CD4-positive, alpha-beta T cell treated with Interleukin-6 for 4 hours (primary cell): ENCODE data around the gene MX1.

Experiments used
- DNase-seq: peaks from one replicate; pipeline ENCODE4 v3.0.0-alpha.2; 2020; ENCODE audit warnings: mixed read lengths

The MX1 gene, protein sequence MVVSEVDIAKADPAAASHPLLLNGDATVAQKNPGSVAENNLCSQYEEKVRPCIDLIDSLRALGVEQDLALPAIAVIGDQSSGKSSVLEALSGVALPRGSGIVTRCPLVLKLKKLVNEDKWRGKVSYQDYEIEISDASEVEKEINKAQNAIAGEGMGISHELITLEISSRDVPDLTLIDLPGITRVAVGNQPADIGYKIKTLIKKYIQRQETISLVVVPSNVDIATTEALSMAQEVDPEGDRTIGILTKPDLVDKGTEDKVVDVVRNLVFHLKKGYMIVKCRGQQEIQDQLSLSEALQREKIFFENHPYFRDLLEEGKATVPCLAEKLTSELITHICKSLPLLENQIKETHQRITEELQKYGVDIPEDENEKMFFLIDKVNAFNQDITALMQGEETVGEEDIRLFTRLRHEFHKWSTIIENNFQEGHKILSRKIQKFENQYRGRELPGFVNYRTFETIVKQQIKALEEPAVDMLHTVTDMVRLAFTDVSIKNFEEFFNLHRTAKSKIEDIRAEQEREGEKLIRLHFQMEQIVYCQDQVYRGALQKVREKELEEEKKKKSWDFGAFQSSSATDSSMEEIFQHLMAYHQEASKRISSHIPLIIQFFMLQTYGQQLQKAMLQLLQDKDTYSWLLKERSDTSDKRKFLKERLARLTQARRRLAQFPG

DNA sequence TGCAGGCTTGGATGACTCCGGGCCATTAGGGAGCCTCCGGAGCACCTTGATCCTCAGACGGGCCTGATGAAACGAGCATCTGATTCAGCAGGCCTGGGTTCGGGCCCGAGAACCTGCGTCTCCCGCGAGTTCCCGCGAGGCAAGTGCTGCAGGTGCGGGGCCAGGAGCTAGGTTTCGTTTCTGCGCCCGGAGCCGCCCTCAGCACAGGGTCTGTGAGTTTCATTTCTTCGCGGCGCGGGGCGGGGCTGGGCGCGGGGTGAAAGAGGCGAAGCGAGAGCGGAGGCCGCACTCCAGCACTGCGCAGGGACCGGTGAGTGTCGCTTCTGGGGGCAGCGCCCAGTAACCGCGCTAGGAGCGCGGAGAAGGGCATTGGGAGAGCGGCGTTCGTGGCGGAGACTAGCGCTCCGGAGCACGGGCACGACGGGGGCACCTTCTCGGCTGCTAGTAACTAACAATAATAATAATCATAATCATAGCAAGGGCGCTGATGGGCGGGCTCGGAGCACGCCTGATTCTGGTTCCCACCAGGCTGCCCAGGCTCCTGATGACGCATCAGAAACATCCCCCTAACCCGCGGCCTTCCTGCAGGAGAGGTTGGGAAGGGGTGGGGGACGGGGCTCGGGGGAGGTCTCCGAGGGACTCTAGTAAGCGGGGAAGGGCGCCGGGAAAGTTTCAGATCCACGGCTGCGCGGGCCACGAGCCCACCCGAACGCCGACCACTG is at the start of gene MX1:
TSS of gene MX1 (plus strand) at position 286 of the 722 bp plus-strand sequence. CDS start 5,832 bp downstream, outside the sequence.
- DNase-seq, result peak; percentile 92

DNA sequence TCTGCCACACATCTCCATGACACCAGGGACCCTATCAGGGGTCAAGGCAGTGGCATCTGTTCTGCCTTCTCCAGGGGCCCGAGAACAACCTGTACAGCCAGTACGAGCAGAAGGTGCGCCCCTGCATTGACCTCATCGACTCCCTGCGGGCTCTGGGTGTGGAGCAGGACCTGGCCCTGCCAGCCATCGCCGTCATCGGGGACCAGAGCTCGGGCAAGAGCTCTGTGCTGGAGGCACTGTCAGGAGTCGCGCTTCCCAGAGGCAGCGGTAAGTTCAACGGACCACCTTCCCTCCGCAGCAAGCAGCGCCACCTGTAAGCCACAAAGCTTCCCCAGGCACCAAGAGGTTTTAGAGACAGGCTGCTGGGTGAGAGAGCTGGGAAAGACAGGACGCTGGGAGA is 48.3 kb upstream of the MX1 start:
- no peak for DNase-seq

DNA sequence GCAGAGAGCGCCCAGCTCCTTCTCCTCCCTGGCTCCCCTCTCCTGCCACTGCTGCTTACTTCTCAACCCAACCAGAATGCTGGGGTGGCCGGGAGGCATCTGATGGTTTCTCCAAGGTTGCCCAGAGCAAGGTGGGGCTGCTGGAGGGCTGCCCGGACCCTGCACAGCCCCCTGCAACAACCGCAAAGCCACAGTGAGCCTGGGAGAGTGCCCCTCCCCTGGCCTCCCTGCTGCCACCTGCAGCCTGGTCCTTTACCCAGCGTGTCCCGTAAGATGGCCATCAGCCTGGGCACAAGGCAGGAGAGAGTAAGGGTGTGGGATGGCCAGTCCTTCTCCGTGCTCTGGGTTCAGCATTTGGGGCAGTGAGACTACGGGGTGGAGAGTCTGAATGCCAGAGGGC is 47.2 kb upstream of the MX1 start:
- DNase-seq, result no peak

DNA sequence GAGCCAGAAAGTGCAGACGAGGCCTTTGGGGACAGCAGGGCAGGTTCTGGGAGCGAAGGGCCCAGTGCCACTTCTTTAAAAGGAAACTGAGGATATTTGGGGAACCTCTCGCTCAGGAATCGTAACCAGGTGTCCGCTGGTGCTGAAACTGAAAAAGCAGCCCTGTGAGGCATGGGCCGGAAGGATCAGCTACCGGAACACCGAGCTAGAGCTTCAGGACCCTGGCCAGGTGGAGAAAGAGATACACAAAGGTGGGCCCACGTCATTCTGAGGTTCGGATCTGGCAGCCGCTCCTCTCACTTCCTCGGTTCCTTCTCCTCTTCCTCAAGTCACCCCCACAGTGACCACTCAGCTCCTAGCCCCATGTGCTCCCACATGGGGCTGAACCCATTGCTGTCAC is 46.1 kb upstream of the MX1 start:
- DNase-seq, result no peak

DNA sequence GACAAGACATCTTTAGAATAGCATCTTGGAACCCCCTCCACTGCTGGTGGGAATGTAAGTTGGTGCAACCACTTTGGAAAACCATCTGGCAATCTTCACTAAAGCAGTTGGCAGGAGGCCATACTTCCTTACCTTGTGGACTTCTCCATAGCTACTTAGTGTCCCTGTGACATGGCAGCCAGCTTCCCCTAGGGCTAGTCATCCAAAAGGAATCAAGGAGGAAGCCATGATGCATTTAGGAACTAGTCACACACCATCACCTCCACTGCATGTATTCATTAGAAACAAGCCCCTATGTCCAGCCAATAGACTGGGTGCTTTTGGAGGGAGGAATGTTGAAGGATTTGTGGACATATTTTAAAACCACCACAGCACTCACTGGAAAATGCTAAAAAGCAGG is 44.3 kb upstream of the MX1 start:
- no peak for DNase-seq

DNA sequence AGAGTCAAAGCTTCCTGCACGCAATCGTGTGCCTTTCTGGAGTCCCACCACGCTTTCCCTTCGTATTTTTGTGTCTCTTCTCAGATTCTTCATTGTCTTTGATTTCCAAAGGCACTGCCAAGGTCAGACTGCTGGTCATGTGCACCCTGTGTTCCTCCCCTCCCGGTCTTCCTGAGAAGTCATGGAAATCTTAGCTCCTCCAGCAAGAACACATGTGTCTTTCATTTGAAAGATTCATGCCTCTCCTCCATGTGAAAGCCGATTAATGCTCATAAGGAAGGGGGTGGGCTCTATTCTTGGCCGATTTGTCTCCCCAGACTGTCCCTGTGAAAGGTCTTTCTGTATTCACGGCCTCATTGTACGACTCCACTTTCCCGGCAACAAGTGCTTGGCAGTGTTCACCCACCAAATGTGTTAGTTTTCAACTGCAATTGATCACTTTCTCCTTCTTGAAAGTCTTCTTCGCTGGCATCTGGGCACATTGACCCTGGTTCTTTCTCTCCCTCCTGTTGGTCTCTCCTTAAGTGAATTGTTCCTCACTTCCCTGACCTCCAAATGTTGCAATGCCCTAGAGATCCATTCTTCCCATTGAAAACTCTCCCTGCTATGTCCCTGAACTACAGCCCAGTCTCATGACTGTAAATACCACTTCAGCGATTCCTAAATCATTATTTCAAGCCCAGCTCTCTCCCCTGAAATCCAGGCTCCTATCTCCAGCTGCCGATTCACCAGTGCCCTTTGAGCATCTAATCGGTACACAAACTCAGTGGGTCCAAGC is 38.8 kb upstream of the MX1 start:
- no peak for DNase-seq

DNA sequence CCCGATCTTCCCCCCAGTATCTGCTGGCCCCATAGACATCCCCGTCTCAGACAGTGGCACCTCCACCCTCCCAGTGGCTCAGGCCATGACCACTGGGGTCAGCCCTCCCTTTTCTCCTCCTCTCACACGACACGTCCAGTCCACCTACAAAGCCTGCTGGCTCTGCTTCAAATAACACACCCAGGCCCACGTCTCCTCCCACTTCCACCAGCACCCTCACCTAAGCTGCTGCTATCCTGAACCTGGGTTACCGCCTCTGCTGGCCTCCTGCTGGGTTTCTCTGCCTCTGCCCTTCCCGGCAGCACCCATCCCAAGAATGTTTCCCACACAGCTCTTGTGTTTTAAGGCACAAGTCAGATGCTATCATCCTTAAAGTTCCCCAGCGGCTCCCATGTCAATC is 38.2 kb upstream of the MX1 start:
- no peak for DNase-seq

DNA sequence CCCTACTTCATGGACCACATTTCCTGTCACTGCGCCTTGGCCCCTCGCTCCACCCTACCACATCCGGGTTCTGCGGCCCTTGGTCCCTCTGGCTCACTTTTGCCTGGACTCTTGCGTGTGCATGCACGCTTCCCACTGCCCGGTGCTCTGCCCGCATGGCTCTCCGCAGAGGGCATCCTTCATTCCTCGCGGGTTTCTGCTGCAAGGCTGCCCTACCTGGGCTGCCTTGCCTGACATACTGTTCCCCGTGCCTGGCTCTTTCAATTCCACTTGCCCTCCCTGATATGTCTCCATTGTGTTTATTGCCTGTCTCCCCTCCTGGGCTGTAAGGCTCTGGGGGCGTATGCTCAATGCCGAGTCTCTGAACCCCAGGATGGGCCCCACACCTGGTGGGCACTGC is 37.8 kb upstream of the MX1 start:
- DNase-seq, result no peak

DNA sequence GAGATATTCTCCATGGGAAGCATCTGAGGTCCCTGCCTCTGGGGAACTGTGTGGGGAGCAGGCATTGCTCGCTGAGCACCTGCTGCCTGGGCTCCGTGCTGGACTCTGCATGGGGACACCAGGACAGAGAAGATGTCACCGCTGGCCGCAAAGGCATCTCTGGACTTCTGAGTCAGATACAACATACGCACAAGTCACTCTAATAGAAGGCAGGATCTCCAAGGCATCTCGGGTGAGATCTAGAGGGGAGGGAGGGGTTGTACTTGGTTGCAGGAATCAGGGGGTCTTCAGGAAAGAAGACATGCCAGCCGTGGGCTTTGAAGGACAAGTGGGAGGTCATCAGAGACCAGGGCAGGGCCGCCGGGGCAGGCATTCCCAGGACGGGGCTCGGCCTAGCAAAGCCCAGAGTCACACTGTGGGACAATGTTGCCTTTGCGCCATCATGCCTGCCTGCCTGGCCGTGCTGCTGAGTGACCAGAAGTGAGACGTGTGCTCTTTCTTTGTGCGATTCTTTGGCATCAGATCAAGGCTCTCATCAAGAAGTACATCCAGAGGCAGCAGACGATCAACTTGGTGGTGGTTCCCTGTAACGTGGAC is 35.9 kb upstream of the MX1 start:
- DNase-seq, result no peak

DNA sequence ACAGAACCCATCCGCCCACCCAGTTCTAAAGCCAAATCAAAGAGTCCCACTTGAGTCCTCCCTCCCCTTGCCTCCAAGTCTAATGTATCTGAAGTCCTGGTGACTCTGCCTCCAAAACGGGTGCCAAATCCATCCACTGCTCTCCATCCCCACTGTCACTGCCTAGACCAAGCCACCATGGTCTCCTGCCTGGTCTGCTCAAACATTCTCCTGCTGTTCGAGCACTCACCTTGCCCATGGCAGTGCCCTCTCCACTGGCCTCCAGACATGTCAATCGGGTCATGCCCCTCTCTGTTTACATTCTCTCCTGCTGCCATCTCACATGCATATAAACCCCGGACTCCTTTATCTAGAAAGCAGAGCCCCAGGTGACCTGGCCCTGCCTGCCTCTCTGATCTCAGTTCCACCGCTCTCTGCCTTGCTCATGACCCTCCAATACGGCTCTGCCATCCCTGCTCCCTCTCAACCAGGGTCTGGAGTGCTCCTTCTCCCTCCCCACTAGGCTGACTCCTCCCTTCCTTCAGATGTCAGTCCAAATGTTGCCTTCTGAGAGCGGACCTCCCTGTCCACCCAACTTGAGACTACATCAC is 32.1 kb upstream of the MX1 start:
- no peak for DNase-seq

DNA sequence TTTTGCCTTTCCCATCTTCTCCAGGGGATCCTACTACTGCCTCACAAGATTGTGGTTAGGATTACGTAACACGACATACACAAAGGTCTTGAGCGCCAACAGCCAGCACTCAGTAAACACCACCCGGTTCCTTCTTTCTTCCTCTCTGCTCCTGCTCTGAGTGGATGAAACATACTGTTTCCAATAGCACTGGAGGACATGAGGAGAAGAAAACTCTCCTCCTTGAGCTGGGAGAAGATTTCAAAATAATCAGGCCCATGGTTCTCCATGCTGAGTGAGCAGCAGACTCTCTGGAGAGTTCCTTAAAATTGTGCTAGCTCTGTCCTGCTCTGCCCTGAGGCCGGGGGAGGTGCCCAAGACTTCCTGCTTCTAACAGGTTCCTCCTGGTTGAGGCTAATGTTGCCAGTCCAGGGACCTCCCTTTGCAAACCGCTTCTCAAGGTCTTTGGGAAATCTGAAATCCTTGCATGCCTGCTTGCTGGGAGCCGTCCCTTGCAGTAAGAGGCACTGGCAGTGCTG is 29.4 kb upstream of the MX1 start:
- no peak for DNase-seq

DNA sequence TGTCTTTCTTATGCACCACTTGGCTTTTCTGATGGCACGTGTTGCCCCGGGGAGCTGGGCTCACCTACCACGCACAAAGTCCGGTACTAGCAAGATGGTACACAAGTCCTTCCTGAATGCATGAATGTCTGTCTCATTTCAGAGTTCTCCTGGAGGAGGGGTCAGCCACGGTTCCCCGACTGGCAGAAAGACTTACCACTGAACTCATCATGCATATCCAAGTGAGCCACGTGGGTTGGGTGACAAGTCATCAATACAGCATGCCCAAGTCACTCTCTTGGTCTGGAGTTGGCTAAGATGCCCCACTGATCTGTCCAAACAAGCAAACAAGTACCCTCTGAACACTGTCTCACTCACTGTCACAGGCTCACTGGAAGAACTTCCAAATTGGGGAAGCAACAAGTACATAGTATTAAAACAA is 28.6 kb upstream of the MX1 start:
- DNase-seq, result no peak

DNA sequence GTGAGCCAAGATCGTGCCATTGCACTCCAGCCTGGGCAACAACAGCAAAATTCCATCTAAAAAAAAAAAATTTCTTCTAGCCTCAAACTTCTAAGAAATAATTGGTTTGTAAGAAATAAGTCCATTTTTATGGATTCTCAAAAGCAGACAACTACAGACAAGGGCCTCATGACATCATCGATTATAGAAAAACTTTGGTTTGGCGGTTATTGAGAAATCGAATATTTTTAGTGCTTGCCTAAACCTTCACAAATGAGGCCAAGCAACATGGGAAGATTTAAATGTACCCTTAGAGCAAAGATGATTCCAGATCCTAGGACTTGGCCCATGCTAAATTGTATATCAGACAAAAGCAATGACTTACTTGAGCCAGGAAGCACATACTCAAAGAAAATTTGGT is 27.8 kb upstream of the MX1 start:
- no peak for DNase-seq

DNA sequence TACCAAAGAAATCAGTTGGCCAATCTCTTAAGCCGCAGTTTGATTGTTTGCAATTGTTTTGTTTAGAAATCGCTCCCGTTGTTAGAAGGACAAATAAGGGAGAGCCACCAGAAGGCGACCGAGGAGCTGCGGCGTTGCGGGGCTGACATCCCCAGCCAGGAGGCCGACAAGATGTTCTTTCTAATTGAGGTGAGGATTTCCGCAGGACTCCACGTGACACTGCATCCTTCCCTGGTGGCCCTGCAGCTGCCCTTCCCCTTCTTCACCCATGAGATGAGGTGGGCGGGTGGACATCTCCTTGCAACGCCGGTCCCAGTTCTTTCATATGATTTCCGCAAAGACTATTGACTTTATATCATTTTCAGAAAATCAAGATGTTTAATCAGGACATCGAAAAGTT is 27.2 kb upstream of the MX1 start:
- no peak for DNase-seq

DNA sequence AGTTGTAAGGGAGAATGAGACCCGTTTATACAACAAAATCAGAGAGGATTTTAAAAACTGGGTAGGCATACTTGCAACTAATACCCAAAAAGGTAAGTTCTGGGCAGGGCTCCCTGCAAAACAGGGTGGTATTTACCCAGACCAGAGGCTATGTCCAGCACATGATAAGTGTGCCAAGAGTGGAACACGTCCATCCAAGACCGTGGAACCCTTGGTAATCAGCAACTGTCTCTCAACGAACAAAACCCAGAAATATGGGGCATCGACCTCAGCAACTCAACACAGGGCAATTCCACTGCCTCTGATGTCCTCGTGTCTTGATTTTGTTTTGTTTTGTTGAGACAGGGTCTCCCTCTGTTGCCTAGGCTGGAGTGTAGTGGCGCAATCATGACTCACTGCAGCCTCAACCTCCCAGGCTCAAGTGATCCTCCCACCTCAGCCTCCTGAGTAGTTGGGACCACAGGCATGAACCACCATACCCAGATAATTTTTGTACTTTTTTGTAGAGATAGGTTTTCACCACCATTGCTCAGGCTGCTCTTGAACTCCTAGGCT is 26.7 kb upstream of the MX1 start:
- DNase-seq, result no peak

DNA sequence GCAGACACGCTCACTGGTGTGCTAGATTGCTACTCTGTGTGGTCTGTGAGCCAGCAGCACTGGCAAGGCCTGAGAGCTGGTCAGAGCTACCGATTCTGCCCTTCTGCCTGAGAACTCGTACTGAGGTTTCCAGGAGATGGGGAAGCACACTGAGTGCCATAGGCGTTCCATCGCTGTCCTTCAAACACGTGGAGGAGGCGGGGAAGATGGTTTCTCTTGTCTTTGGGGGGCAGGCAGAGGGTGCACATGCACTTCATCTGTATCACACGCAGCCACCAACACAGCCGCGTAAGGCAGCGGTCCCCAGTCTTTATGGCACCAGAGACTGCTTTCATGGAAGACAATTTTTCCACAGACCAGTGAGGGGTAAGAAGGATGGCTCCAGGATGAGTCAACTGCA is 23.8 kb upstream of the MX1 start:
- no peak for DNase-seq

DNA sequence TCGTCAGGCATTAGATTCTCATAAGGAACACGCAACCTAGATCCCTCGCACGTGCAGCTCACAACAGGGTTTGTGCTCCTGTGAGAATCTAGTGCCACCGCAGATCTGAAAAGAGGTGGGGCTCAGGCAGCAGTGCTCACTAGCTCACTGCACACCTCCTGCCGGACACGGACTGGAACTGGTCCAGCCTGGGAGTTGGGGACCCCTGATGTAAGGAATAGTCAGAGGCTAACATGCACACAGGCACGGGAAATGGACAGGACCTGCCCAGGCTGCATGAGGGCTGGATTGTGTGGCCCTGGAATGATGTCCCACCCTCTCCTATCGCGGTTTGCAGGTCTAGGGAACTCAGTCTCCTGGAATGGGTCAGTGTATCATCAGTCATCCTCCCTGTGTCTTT is 23.2 kb upstream of the MX1 start:
- DNase-seq, result no peak

DNA sequence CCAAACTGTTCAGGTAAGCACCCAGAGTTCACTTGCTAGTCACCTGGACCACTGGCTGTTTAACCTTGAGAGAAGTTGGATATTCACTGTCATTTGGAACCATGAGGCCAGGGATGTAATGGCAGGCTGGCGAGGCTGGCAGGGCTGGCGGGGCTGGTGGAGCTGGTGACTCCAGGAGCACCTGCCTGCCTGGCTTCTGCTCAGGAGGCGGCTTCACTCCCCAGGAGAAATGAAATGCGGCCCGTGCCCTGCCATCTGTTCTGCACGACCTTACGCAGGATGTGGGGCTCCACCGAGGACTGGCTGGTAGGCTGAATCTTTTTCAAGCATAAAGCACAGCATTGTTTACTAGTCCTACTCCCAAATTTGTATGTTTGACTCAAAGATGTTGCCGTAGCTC is 22.7 kb upstream of the MX1 start:
- DNase-seq, result no peak

DNA sequence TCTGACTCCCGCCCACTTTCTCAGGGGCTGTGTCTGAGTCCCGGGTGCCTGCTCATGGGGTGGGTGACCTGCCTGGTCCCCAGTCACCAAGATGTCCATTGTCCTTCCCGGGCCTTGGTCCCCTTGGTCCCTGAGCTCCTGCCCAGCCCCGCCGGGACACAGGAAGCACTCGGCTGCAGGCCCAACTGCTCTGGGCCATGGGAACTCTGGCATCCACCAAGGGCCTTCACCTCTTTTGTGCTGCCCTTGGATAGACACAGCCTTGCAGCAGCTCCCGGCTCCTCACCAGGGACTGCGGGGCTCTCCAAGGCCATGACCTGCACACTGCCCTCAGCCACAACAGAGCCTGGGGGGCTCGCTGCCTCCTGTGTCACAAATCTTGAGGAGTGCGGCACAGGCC is 22.1 kb upstream of the MX1 start:
- DNase-seq, result no peak

DNA sequence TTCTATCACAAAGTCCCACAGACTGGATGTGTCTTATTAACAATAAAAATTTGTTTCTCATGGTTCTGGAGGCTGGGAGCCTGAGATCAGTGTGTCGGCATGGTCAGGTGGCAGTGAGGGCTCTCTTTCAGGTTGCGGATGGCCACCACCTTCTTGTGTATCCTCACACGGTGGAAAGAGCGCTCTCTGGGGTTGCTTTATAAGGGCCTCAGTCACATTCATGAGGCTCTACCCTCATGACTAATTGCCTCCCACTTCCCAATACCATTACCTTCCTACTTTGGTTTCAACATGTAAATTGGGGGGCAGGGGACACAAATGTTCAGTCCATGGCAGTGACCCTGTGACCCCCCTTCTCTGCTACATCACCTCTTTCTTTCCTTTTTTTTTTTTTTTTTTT is 20.7 kb upstream of the MX1 start:
- DNase-seq, result no peak

DNA sequence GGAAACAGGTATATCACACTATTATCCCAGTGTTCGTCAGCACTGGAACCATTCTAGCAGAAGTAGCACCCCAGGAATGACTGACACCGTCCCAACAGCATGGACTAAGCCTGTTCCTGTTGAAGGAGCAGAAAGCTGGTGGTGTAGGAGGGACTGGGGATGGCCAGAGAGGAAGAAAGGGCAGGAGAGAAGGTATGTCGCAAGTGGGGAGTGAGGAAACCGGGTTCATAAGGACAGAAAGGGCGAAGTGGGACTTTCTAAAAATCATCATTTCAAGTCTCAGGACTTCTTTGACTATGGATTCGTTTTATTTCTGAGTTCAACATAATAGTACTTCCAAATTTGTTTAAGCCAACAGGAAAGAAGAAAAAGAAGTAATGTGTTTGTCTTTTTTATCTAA is 19.7 kb upstream of the MX1 start:
- DNase-seq, result no peak
